NCI-H2107 treated with DMSO at 0.1 percent for 48 hours (cell line): ENCODE results near the gene KLF13.

Experiments
- DNase-seq: peaks from one replicate; lab custom pipeline; 2025; ENCODE audit not compliant: unreplicated experiment; lab: John Stamatoyannopoulos, UW

KLF13 gene

GRCh38 chr15:31314380-31314779 is 12.3 kb upstream of the KLF13 start:
- no peak for DNase-seq

GRCh38 chr15:31316135-31316795 is 10.4 kb upstream of the KLF13 start:
- no peak for DNase-seq

GRCh38 chr15:31317017-31317416 is 9.6 kb upstream of the KLF13 start:
- DNase-seq, result no peak

GRCh38 chr15:31317421-31318327 is 9.0 kb upstream of the KLF13 start:
- DNase-seq, result no peak

GRCh38 chr15:31318429-31318828 is 8.2 kb upstream of the KLF13 start:
- no peak for DNase-seq

- no peak for DNase-seq
Measured at GRCh38 chr15:31320022-31320421, 6.6 kb upstream of the KLF13 start.

- DNase-seq, result no peak
Measured at GRCh38 chr15:31321418-31321817, 5.2 kb upstream of the KLF13 start.

GRCh38 chr15:31322504-31322903 is 4.1 kb upstream of the KLF13 start:
- DNase-seq, result no peak

GRCh38 chr15:31323627-31324026 is 3.0 kb upstream of the KLF13 start:
- DNase-seq, result no peak

- no peak for DNase-seq
Measured at GRCh38 chr15:31324186-31324585, 2.4 kb upstream of the KLF13 start.

- no peak for DNase-seq
Measured at GRCh38 chr15:31324806-31325594, 1.6 kb upstream of the KLF13 start.

- no peak for DNase-seq
Measured at GRCh38 chr15:31325595-31326155, 960 bp upstream of the KLF13 start.

GRCh38 chr15:31326875-31327668 is 437 bp downstream of the KLF13 start:
- DNase-seq, result no peak

- no peak for DNase-seq
Measured at GRCh38 chr15:31327669-31328427, 1.2 kb downstream of the KLF13 start.

GRCh38 chr15:31328428-31328968 is 1.9 kb downstream of the KLF13 start:
- DNase-seq, result no peak

- peak; percentile 17 for DNase-seq
Measured at GRCh38 chr15:31328969-31329639, 2.5 kb downstream of the KLF13 start.

- DNase-seq, result peak; percentile 13
Measured at GRCh38 chr15:31329640-31330010, 3.0 kb downstream of the KLF13 start.

GRCh38 chr15:31330111-31330785 is 3.6 kb downstream of the KLF13 start:
- DNase-seq, result no peak
